ENCODE data around the gene HOXC5. TPM values are rescaled to one million over a fixed set of nuclear protein-coding genes. Genes with fewer than 3 reads are reported as not detected.

Gene HOXC5
- total and polyA plus RNA-seq, 2 donors (not counting 1 experiment from before 2014, with no cell fraction given): not detected

- H2AFZ ChIP-seq (ENCODE audit: insufficient read depth, low read depth, low read length, poor library complexity, severe bottlenecking): no peak overlapping the region
These were observed 3.9 kb downstream of the HOXC5 start for GRCh38 chr12:54036620-54037359.

More at GRCh38 chr12:54036620-54037359, 3.9 kb downstream of the HOXC5 start:
- peaks cover 21% of the 10 kb centered on the region for H3K4me1 Mint-ChIP-seq
- TF ChIP-seq EZH2 (IDR thresholded peaks at IDR 0.05; ENCODE audit: borderline replicate concordance, insufficient read depth, low read depth, low read length, poor library complexity, severe bottlenecking): no peak
- TF ChIP-seq CTCF (IDR thresholded peaks at IDR 0.05): no peak
- H3K4me2 ChIP-seq (replicated peaks; ENCODE audit: low read depth, low read length, poor library complexity, severe bottlenecking): no peak overlapping the region
- intact Hi-C loops (cut with micrococcal nuclease): no loop called here
- DNase-seq (no peak), ATAC-seq (ENCODE audit: low read depth) (no peak)
- 47% methylated on average over 12 of the region's 14 CpGs for WGBS (ENCODE audit: insufficient coverage)
- H3K4me1 ChIP-seq (ENCODE audit: control insufficient read depth in 2 of 2, insufficient read depth in 2 of 2, low read length in 2 of 2): peaks cover 25 to 32% of the 10 kb centered on the region in 2 donors
- ChIA-PET CTCF (interaction anchor here (0.5 to 6.4 kb wide), 3 partner anchors 164 to 272 kb away, joined by 3 to 87 read pairs (median 5); no protein-coding TSS in a partner anchor), POLR2A (no interaction called here)
- H3K9ac ChIP-seq (ENCODE audit: low read length): no peak overlapping the region
- peaks cover 0 to 37% (median 6%) of the 10 kb centered on the region in 3 donors for H3K9me3 ChIP-seq (ENCODE audit: control extremely low read depth in 1 of 3, control insufficient read depth in 2 of 3, insufficient read depth in 1 of 3, low read length in 2 of 3)
- no peaks in the 10 kb centered on the region for H3K9me3 Mint-ChIP-seq (ENCODE audit: insufficient read depth)
- no peaks in the 10 kb centered on the region for H3K36me3 ChIP-seq (replicated peaks in 1 of 2; ENCODE audit: control extremely low read depth in 1 of 2, control insufficient read depth in 1 of 2, extremely low read depth in 1 of 2, insufficient read depth in 2 of 2, low read length in 1 of 2)
- no peak overlapping the region for H3K27ac ChIP-seq (ENCODE audit: low read length in 2 of 2)
- H3K4me3 Mint-ChIP-seq: no peak overlapping the region
- H3K27me3 ChIP-seq (replicated peaks in 1 of 4; ENCODE audit: control extremely low read depth in 1 of 4, control insufficient read depth in 3 of 4, insufficient read depth in 4 of 4, low read length in 3 of 4): peaks cover 0 to 95% (median 62%) of the 10 kb centered on the region in 4 experiments
- no peak overlapping the region for H3K27ac Mint-ChIP-seq
- H3K4me3 ChIP-seq (ENCODE audit: control extremely low read depth in 1 of 5, extremely low read depth in 1 of 5, insufficient read depth in 1 of 5, low read depth in 2 of 5, low read length in 4 of 5): no peak overlapping the region
- no peaks in the 10 kb centered on the region for H4K20me1 ChIP-seq (ENCODE audit: control insufficient read depth, insufficient read depth, low read length, poor library complexity, severe bottlenecking)
- no peaks in the 10 kb centered on the region for H3K79me2 ChIP-seq (ENCODE audit: control insufficient read depth, insufficient read depth, low read length)
- H3K27me3 Mint-ChIP-seq: peaks cover 76% of the 10 kb centered on the region
